ENCODE results near the gene ARHGAP42. TPM values are rescaled to one million over a fixed set of nuclear protein-coding genes. Genes with fewer than 3 reads are reported as not detected.
"Not testable (repeated sequence)": the region's sequence is repeated elsewhere in the genome, so short reads cannot be mapped to it uniquely, and the experiment has no call there.

The ARHGAP42 gene
- polyA plus RNA-seq (2013, experiment 1 of 2; ENCODE audit: insufficient read length): 9.4 TPM
- 8.4 TPM for polyA plus RNA-seq (2013, experiment 2 of 2; ENCODE audit: insufficient read length)

GRCh38 chr11:100687054-100687629 lies at the start of gene ARHGAP42:
Gene ARHGAP42, plus strand, starts transcription at chr11:100687288. Its CDS starts 391 bp downstream, at chr11:100687679.
- peak; percentile 61 for DNase-seq

- DNase-seq: no peak
Observed at GRCh38 chr11:100637706-100638105, 49.4 kb upstream of the ARHGAP42 start.

- no peak for DNase-seq
Observed at GRCh38 chr11:100638648-100639047, 48.4 kb upstream of the ARHGAP42 start.

GRCh38 chr11:100639140-100639539 lies 47.9 kb upstream of the ARHGAP42 start:
- DNase-seq: no peak

GRCh38 chr11:100640071-100640470 lies 47.0 kb upstream of the ARHGAP42 start:
- DNase-seq: no peak

GRCh38 chr11:100640646-100641045 lies 46.4 kb upstream of the ARHGAP42 start:
- no peak for DNase-seq

- no peak for DNase-seq
Observed at GRCh38 chr11:100641456-100641855, 45.6 kb upstream of the ARHGAP42 start.

- DNase-seq: no peak
Observed at GRCh38 chr11:100646545-100646944, 40.5 kb upstream of the ARHGAP42 start.

GRCh38 chr11:100647861-100648260 lies 39.2 kb upstream of the ARHGAP42 start:
- DNase-seq: no peak

GRCh38 chr11:100663583-100663982 lies 23.5 kb upstream of the ARHGAP42 start:
- no peak for DNase-seq

GRCh38 chr11:100663996-100664395 lies 23.1 kb upstream of the ARHGAP42 start:
- no peak for DNase-seq

GRCh38 chr11:100666816-100667215 lies 20.3 kb upstream of the ARHGAP42 start:
- DNase-seq: not testable (repeated sequence)

- DNase-seq: no peak
Observed at GRCh38 chr11:100667449-100667848, 19.6 kb upstream of the ARHGAP42 start.

GRCh38 chr11:100670140-100670539 lies 16.9 kb upstream of the ARHGAP42 start:
- DNase-seq: no peak

GRCh38 chr11:100671471-100671870 lies 15.6 kb upstream of the ARHGAP42 start:
- DNase-seq: no peak

- DNase-seq: no peak
Observed at GRCh38 chr11:100672498-100673033, 14.5 kb upstream of the ARHGAP42 start.

- DNase-seq: no peak
Observed at GRCh38 chr11:100673063-100673462, 14.0 kb upstream of the ARHGAP42 start.

- DNase-seq: no peak
Observed at GRCh38 chr11:100674212-100674611, 12.9 kb upstream of the ARHGAP42 start.

- DNase-seq: no peak
Observed at GRCh38 chr11:100675115-100675650, 11.9 kb upstream of the ARHGAP42 start.

- no peak for DNase-seq
Observed at GRCh38 chr11:100676901-100677300, 10.2 kb upstream of the ARHGAP42 start.

GRCh38 chr11:100677796-100678195 lies 9.3 kb upstream of the ARHGAP42 start:
- no peak for DNase-seq

- DNase-seq: no peak
Observed at GRCh38 chr11:100680070-100680469, 7.0 kb upstream of the ARHGAP42 start.

GRCh38 chr11:100681064-100681502 lies 6.0 kb upstream of the ARHGAP42 start:
- DNase-seq: peak; percentile 58
